Measurements from ENCODE around the gene ATP11A. TPM values are rescaled to one million over a fixed set of nuclear protein-coding genes. Genes with fewer than 3 reads are reported as not detected.
"Not testable (repeated sequence)": the region's sequence is repeated elsewhere in the genome, so short reads cannot be mapped to it uniquely, and the experiment has no call there.

Gene ATP11A
- total and polyA plus RNA-seq, 7 donors, result 0.69 to 22.9 (median 9.6) TPM

DNA sequence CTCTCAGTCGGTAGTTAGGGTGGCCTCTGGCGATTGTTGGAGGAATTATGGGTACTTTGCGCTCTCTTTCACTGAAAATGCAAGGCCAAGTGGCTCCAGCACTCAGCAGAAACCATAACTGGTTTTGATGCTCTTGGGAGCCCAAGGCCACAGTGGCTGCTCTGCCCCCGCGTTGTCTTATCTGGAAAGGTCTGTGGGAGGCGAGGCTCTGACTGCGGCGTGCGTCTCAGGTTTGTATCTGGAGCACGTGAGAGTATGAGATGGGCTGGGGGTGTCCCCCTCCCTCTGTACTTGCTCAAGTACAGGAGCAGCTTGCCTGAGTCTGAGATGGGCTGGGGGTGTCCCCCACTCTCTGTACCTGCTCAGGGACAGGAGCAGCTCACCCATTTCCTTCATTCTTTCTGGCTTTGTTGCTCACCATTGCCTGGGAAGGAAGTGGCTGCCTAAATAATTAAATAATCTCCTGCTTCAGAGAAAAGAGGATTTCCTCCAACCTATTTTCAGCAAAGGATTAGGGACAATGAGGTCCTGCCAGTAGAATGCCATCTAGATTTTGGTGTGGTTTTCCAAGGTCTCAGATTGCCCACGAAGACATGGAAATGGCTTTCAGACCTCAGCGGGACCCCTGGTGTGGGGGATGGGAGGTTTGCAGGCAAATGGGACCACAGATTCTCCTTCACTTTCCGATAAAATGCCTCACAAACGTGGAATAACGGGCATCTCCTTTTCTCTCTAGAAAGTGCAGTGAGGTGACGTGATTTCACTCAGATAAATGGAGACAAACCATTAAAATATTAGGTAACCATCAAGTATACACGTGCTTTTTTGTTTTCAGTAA lies 14.7 kb downstream of the ATP11A start:
- Histone ChIP-seq H3K27me3 (no peaks in the 10 kb centered on the region), H3K27ac (no peak overlapping the region), H3K4me3 (no peak overlapping the region), H3K36me3 (no peaks in the 10 kb centered on the region), H3K4me1 (peaks cover 0 to 7% (median 0%) of the 10 kb centered on the region in 4 donors), H3K9me3 (no peaks in the 10 kb centered on the region)
- TF ChIP-seq POLR2AphosphoS5 (IDR thresholded peaks at IDR 0.05) (no peak), POLR2A (IDR thresholded peaks at IDR 0.05) (no peak), EP300 (IDR thresholded peaks at IDR 0.05) (no peak), CTCF (IDR thresholded peaks at IDR 0.05) (no peak)
- intact Hi-C loops (cut with DNase I), result no loop called here
- DNase-seq, result peak; percentile 44
- WGBS, 2 donors, result 78% methylated on average over 17 of the region's 17 CpGs

GRCh38 chr13:112705286-112705685 lies 15.4 kb downstream of the ATP11A start:
- Histone ChIP-seq H3K4me1 (peaks cover 0 to 13% (median 0%) of the 10 kb centered on the region in 4 donors), H3K27me3 (no peaks in the 10 kb centered on the region), H3K4me3 (no peak overlapping the region), H3K36me3 (no peaks in the 10 kb centered on the region), H3K9me3 (no peaks in the 10 kb centered on the region), H3K27ac (no peak overlapping the region)
- peak; percentile 48 for DNase-seq
- 96 to 97% methylated on average over 17 of the region's 17 CpGs for WGBS, 2 donors
- TF ChIP-seq EP300 (IDR thresholded peaks at IDR 0.05), result no peak
- intact Hi-C loops (cut with DNase I), result no loop called here

DNA sequence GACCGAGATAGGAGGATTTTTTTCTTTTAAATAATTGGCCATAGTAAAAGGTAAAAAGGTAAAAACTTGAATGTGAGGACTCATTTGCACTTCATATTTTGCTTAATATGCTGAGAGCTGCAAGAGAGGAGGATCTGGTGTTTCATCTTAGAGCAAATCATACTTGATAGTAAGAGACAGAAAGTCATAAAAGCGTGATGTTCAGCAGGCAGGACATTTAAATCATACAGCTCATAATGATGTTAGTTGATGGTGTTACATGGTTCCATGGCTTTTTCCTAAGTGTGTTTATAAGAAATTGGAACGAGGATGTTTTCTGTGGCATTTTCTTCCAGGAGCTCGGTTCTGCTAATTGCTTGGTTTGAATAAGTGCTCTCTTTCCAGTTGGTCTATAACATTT lies 16.3 kb downstream of the ATP11A start:
- intact Hi-C loops (cut with DNase I), result no loop called here
- TF ChIP-seq POLR2AphosphoS5 (IDR thresholded peaks at IDR 0.05) (peak in 1 of 4 donors; percentile 24), POLR2A (IDR thresholded peaks at IDR 0.05) (no peak)
- Histone ChIP-seq H3K27me3 (no peaks in the 10 kb centered on the region), H3K4me3 (no peak overlapping the region), H3K4me1 (peaks cover 0 to 21% (median 4%) of the 10 kb centered on the region in 4 donors), H3K27ac (no peak overlapping the region), H3K9me3 (no peaks in the 10 kb centered on the region), H3K36me3 (no peaks in the 10 kb centered on the region)
- WGBS, 2 donors, result 92 to 93% methylated on average over 4 of the region's 4 CpGs
- DNase-seq, result no peak

- 82 to 87% methylated on average over 11 of the region's 11 CpGs for WGBS, 2 donors
- Histone ChIP-seq H3K27me3 (no peaks in the 10 kb centered on the region), H3K36me3 (no peaks in the 10 kb centered on the region)
Measured at GRCh38 chr13:112708560-112709240, 18.9 kb downstream of the ATP11A start.

GRCh38 chr13:112709316-112709715 lies 19.5 kb downstream of the ATP11A start:
- H3K9me3 ChIP-seq; intact Hi-C loops (cut with DNase I); H3K27ac ChIP-seq; H3K36me3 ChIP-seq; DNase-seq; H3K27me3 ChIP-seq; H3K4me3 ChIP-seq: not testable (repeated sequence)
- 92 to 93% methylated on average over 3 of the region's 3 CpGs for WGBS, 2 donors
- peaks cover 0 to 42% (median 22%) of the 10 kb centered on the region in 4 donors for H3K4me1 ChIP-seq

More at GRCh38 chr13:112708560-112709240, 18.9 kb downstream of the ATP11A start:
- no peak overlapping the region for H3K4me3 ChIP-seq
- H3K27ac ChIP-seq, result no peak overlapping the region
- peak; percentile 49 for DNase-seq
- H3K9me3 ChIP-seq, result no peaks in the 10 kb centered on the region
- intact Hi-C loops (cut with DNase I), result no loop called here
- TF ChIP-seq POLR2A (IDR thresholded peaks at IDR 0.05) (no peak), POLR2AphosphoS5 (IDR thresholded peaks at IDR 0.05) (no peak), EP300 (IDR thresholded peaks at IDR 0.05) (no peak), CTCF (IDR thresholded peaks at IDR 0.05) (no peak)
- H3K4me1 ChIP-seq, result peaks cover 0 to 42% (median 22%) of the 10 kb centered on the region in 4 donors

Measured in sigmoid colon (tissue), 7 donors.